NAMALWA (cell line): Measurements from ENCODE around the gene LRCH2.
"Not testable (repeated sequence)": the region's sequence is repeated elsewhere in the genome, so short reads cannot be mapped to it uniquely, and the experiment has no call there.

ENCODE experiments used
- DNase-seq: peaks from one replicate; pipeline ENCODE4 v3.0.0-alpha.2; 2015; ENCODE audit warnings: low spot score

Gene LRCH2

GRCh38 chrX:115209547-115209946 is 24.3 kb downstream of the LRCH2 start:
- not testable (repeated sequence) for DNase-seq

GRCh38 chrX:115204040-115204439 is 29.9 kb downstream of the LRCH2 start:
- no peak for DNase-seq

GRCh38 chrX:115192244-115192700 is 41.6 kb downstream of the LRCH2 start:
- DNase-seq, result no peak

GRCh38 chrX:115191490-115192243 is 42.2 kb downstream of the LRCH2 start:
- DNase-seq, result no peak

- DNase-seq, result no peak
These were observed 43.0 kb downstream of the LRCH2 start for GRCh38 chrX:115190636-115191489.

- DNase-seq, result no peak
These were observed 44.0 kb downstream of the LRCH2 start for GRCh38 chrX:115189646-115190635.

- DNase-seq, result no peak
These were observed 44.8 kb downstream of the LRCH2 start, which contains the start of gene RBMXL3 for GRCh38 chrX:115189110-115189509. RBMXL3 (plus strand) TSS chrX:115189410; CDS start chrX:115189442, 32 bp downstream.

GRCh38 chrX:115183980-115184379 is 49.9 kb downstream of the LRCH2 start:
- DNase-seq, result no peak

GRCh38 chrX:115178473-115178872 is 55.4 kb downstream of the LRCH2 start:
- DNase-seq, result no peak

GRCh38 chrX:115177932-115178331 is 56.0 kb downstream of the LRCH2 start:
- no peak for DNase-seq

GRCh38 chrX:115174548-115174947 is 59.3 kb downstream of the LRCH2 start:
- DNase-seq, result no peak

GRCh38 chrX:115173181-115173580 is 60.7 kb downstream of the LRCH2 start:
- no peak for DNase-seq

- peak; percentile 11 for DNase-seq
These were observed 86.7 kb downstream of the LRCH2 start for GRCh38 chrX:115147220-115147619.

- DNase-seq, result no peak
These were observed 91.8 kb downstream of the LRCH2 start for GRCh38 chrX:115142057-115142456.

GRCh38 chrX:115138040-115138439 is 95.9 kb downstream of the LRCH2 start:
- no peak for DNase-seq

GRCh38 chrX:115134382-115134781 is 99.5 kb downstream of the LRCH2 start:
- DNase-seq, result no peak

- no peak for DNase-seq
These were observed 121.5 kb downstream of the LRCH2 start for GRCh38 chrX:115112411-115112810.

- DNase-seq, result no peak
These were observed 135.0 kb downstream of the LRCH2 start for GRCh38 chrX:115098897-115099296.

GRCh38 chrX:115093191-115093590 is 140.7 kb downstream of the LRCH2 start:
- DNase-seq, result no peak

- no peak for DNase-seq
These were observed 144.5 kb downstream of the LRCH2 start for GRCh38 chrX:115089419-115089818.

- DNase-seq, result no peak
These were observed 165.0 kb downstream of the LRCH2 start for GRCh38 chrX:115068896-115069295.

GRCh38 chrX:115067812-115068211 is 166.1 kb downstream of the LRCH2 start:
- no peak for DNase-seq
